Epithelial cell of esophagus (primary cell): ENCODE measurements around the gene CRNKL1.

Experiments
- DNase-seq: peaks from one replicate; pipeline ENCODE4 v3.0.0; 2010; ENCODE audit warnings: low read depth
- H3K4me3 ChIP-seq: 2 replicates; pipeline ENCODE4 v1.5.1; 2011; ENCODE audit warnings: mild to moderate bottlenecking, low read length, control low read depth
- TF ChIP-seq, protein P1 (sequence below): IDR thresholded peaks from 2 replicates; pipeline ENCODE4 v1.5.1; 2011; ENCODE audit warnings: low read depth, mild to moderate bottlenecking, low read length, control low read depth, inconsistent platforms; ENCODE audit not compliant: insufficient read depth; ENCODE audit errors: missing control alignments

The CRNKL1 gene

GRCh38 chr20:20063941-20064702, 11.9 kb upstream of the CRNKL1 start:
- TF ChIP-seq, protein P1, sequence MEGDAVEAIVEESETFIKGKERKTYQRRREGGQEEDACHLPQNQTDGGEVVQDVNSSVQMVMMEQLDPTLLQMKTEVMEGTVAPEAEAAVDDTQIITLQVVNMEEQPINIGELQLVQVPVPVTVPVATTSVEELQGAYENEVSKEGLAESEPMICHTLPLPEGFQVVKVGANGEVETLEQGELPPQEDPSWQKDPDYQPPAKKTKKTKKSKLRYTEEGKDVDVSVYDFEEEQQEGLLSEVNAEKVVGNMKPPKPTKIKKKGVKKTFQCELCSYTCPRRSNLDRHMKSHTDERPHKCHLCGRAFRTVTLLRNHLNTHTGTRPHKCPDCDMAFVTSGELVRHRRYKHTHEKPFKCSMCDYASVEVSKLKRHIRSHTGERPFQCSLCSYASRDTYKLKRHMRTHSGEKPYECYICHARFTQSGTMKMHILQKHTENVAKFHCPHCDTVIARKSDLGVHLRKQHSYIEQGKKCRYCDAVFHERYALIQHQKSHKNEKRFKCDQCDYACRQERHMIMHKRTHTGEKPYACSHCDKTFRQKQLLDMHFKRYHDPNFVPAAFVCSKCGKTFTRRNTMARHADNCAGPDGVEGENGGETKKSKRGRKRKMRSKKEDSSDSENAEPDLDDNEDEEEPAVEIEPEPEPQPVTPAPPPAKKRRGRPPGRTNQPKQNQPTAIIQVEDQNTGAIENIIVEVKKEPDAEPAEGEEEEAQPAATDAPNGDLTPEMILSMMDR, result no peak
- no peak overlapping the region for H3K4me3 ChIP-seq
- peak; percentile 25 for DNase-seq

GRCh38 chr20:20060234-20060998, 8.2 kb upstream of the CRNKL1 start:
- no peak for DNase-seq
- TF ChIP-seq, protein P1, result no peak
- H3K4me3 ChIP-seq, result no peak overlapping the region

DNA sequence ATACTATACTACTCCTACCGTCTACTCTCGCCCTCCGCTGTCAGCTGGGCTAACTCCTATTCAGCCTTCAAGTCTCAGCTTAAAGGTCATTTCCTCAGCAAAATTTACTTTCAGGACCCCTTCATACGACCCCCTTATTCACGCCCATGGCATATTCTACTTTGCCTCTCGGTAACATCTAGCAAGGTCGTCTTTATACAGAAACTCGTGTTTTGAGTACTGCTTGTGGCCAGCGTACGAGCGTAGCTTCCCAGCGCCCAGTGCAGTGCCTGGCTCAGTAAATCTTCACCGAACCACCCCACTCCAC, 546 bp downstream of the CRNKL1 start:
- TF ChIP-seq, protein P1, result no peak
- DNase-seq, result no peak
- H3K4me3 ChIP-seq, result peak overlapping the region; percentile 66

DNA sequence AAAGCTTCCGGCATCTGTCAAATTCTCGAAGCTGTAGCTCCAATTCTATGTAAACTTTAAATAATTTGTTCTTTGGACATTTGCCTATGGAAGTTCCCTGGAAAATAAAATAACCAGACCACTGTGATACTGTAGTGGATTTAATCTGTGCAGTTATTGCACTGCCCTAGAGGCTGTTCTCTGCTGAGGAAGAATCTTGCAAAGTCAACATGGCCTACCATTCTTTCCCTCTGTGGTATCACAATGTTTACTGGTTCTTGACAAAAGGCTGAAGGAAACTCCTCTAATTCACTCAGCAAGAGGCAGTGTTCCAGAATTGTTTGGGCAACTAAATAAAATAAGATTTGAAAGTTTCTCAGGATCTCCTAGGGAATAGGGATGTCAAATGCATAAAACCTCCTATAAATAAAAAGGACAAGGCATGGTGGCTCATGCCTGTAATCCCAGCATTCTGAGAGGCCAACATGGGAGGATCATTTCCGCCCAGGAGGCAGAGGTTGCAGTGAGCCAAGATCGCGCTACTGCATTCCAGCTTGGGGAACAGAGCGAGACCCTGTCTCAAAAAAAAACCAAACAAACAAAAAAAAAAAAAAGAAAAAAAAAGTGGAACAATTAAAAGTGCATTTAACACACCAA, 12.4 kb downstream of the CRNKL1 start:
- TF ChIP-seq, protein P1, result no peak
- H3K4me3 ChIP-seq, result no peak overlapping the region
- DNase-seq, result no peak

- no peak for DNase-seq
- H3K4me3 ChIP-seq, result no peak overlapping the region
- TF ChIP-seq, protein P1, result no peak
Measured at GRCh38 chr20:20038586-20038985, 13.7 kb downstream of the CRNKL1 start.

- no peak for DNase-seq
- no peak overlapping the region for H3K4me3 ChIP-seq
- TF ChIP-seq, protein P1, result no peak
Measured at GRCh38 chr20:20037960-20038359, 14.3 kb downstream of the CRNKL1 start.
